ENCODE results near the gene HSD3B7.

The HSD3B7 gene

GRCh38 chr16:30983898-30984610 is 953 bp upstream of the HSD3B7 start:
- DNase-seq = no peak

- DNase-seq = no peak
Observed at GRCh38 chr16:30985401-30986128, 558 bp downstream of the HSD3B7 start.

- no peak for DNase-seq
Observed at GRCh38 chr16:30986129-30986991, 1.4 kb downstream of the HSD3B7 start.

GRCh38 chr16:30987581-30988190 is 2.7 kb downstream of the HSD3B7 start:
- no peak for DNase-seq

DNA sequence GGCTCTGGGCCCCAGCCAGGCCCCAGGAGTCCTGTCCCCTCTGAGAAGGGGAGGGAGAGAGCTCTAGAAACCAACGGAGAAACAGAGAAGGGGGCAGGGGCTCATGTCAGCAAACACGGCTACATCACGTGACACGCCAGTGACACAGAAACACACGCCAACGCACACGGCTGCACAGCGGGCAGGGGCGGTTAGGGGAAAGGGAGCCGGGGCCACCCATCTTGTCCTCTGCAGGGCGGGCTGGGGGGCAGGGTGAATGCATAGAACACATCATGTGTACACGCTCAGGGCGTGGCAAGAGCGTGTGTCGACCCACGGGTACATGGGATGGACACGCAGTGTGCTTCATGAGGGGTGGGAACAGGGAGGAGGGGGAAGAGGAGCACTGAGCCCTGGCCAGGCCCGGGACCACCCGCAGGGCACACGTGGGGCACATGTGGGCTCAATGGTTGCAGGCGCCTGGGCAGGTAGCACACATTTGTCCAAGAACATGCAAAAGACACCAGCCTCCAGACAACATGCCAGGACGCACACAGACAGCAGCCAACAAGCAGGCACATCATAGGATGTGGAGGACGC is 4.6 kb downstream of the HSD3B7 start:
- no peak for DNase-seq

DNA sequence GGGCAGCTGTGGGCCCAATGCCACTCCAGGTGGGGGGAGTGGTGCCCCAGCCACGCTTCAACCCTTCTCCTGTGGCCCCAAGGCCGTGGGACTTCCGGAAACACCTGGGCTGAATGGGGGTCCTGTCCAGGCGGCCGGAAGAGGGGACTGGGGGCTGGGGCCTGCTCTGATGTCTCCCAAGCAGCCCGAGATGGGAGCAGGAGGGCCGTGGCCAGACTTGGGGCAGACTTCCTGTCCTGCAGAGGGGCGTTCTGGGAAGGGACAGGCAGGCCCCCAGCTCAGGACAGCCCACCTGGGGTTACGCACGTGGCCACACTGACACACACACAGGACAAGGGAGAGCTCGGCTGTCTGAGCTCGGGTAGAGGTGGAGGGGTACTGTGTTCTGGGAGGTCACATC is 5.1 kb downstream of the HSD3B7 start:
- no peak for DNase-seq

DNA sequence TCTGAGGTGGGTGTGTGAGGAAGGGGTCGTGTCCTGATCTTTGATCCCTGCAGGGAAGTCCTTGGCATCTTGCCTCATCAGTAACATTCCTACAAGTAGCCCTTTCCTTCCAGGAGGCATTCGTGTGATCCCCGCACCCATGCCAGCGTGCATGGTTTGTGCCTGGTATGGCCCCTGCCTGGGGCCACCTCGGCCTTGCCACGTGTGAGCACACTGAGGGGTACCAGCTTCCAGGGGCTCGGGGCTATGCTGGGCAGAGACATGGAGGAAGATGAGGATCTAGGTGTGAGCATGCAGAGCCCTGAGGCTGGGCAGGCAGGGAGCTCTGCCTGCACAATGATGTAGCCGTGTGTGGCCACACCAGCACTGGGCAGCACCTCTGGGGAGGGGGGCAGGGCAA is 6.0 kb downstream of the HSD3B7 start:
- no peak for DNase-seq

GRCh38 chr16:30992276-30992780 is 7.3 kb downstream of the HSD3B7 start:
- DNase-seq = no peak

GRCh38 chr16:30992931-30993816 is 8.2 kb downstream of the HSD3B7 start:
- DNase-seq = no peak

- DNase-seq = no peak
Observed at GRCh38 chr16:30995927-30996323, 10.9 kb downstream of the HSD3B7 start.

DNA sequence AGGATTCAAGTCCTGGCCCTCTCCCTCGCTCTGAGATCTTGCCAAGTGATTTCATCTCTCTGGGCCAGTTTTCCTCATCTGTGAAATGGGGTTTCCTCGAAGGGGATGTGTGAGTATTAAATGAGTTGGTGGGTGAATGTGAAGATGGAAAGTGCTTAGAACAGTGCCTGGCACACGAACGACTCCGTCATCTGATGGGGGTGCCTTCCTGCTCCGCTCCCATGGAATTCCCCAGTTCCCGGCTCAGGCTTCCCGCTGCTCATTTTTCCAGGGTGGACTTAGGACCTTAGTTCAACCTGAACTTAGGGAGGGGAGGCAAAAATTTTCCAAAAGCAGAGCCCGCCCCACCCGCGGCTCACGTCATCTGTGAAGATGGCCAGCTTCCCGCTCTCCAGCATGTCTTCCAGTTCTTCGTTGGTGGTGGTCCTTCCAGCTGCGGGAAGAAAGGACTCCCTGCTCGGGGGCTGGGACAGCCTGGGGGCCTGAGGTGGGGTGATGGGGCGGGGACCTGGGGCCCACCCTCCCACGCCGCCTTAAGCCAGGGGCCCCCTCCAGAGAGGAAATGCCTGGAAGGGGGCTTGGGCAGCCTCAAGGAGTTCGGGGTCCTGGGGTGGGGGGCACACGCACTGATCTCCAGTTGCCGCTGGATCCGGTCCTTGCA is 11.4 kb downstream of the HSD3B7 start:
- no peak for DNase-seq

DNA sequence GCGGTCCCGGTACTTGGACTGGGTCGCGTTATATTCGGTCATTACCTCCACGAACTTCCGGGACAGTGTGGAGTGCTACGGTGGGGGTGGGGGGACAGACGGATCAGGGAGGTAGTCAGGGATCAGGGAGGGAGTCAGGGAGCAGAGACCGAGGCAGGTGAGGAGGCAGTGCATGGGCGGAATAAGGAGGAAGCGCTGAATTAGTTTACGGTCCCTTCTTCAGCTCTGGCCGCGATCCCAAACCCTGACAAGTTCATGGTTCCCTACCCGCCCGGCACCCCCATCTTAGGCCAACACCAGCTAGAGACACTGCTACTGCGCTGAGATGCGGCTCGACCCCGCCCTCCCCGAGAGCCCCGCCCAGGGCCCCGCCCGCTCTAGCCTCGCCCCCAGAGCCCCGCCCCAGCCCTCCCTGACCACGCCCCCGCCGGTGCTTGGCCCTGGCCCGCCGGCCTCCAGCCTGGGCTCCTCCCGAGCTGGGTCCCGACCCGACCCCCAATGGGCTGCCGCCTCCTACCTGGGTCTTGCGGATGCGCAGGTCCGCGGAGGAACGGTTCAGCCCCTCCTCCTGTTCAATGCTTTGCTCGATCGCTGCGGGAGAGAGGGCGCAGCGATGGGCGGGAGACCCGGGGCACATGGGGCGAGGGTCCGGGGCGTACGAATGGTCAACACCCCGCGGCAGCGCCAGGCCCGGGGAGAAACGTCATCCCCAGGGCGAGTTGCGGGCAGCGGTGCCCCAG is 12.1 kb downstream of the HSD3B7 start:
- DNase-seq = no peak

GRCh38 chr16:30997725-30998711 is 13.0 kb downstream of the HSD3B7 start:
- DNase-seq = no peak

- no peak for DNase-seq
Observed at GRCh38 chr16:30998852-30999761, 14.1 kb downstream of the HSD3B7 start.

DNA sequence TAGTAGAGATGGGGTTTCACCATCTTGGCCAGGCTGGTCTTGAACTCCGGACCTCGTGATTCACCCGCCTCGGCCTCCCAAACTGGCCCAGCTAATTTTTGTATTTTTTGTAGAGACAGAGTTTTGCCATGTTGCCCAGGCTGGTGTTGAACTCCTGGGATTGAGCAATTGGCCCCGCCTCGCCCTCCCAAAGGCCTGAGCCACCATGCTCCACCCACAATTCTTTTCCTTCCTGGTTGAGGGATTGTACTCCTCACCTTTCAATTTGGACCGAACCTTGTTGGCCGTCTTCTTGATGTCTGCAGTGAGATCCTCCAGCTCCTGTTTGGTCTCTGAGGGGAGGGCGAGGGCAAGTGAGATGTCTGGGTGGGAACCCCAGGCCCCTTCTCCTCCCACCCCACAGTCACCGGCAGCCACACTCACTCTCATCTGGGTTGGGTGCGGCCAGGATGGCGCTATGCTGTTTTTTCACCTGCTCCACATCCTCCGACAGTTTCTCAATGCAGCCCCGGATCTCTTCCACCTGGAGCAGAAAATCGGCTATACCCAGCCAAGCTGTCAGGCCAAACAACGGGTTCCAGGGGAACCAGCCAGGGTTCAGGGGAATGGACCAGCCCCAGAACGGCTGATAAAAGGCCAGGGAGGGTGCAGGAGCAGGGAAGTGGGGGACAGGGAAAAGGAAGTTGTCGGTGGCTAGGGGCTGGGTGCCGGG is 15.8 kb downstream of the HSD3B7 start:
- DNase-seq = no peak

DNA sequence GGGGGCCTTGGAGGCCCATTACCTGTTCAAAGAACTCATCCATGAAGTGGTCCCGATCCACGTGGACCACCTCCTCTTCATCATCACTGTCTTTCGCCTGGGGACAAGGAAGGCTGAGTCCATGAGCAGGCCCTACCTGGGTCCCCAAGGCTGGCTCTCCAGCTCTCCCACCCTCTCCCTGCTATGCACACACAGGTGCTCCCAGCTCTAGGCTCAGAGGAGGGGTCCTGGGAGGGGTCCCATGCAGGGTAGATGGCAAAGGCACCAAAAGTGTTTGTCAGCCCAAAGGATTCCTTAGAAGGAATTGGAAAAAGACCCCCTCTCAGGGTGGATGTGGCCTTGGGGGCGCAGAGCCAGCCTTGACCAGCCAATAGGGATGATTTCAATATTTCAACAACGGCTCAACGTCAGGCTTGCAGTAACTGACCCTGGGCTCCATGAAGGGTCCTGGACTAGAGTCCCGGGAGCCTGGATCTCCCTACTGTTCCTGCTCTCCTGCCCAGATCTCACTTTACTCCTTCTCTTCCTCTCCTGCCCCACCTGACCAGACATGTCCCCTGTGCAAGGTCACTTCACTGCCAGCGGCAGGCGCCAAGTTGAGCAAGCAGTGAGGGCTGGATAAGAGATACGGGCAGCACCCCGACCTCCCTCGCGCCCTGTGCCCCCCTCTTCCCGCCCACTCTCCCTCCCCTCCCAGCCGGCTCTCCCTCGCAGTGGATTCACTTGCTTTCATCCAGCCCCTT is 16.7 kb downstream of the HSD3B7 start:
- no peak for DNase-seq
